B cell (primary cell): ENCODE data around the gene CD300LB. TPM values are rescaled to one million over a fixed set of nuclear protein-coding genes. Genes with fewer than 3 reads are reported as not detected.
"Not testable (repeated sequence)": the region's sequence is repeated elsewhere in the genome, so short reads cannot be mapped to it uniquely, and the experiment has no call there.

ENCODE experiments used
- ATAC-seq: fragments of 200-7000 bp; cut with Tn5 transposase; one replicate; pipeline ENCODE4 v1.10.0; 2021; ENCODE audit warnings: low read depth, mild to moderate bottlenecking, moderate number of reproducible peaks, moderate library complexity
- CTCF ChIA-PET: fragments of 350-600 bp; sonication (Branson Sonifier 250); formaldehyde crosslinking; loops from one replicate; lab custom pipeline; 2021; ENCODE audit warnings: antibody characterized with exemption, inconsistent platforms; lab: Charles Lee
- POLR2A ChIA-PET: fragments of 350-600 bp; sonication (Branson Sonifier 250); formaldehyde crosslinking; loops from one replicate; lab custom pipeline; 2021; ENCODE audit warnings: antibody characterized with exemption; lab: Charles Lee
- DNase-seq: peaks from one replicate; pipeline ENCODE4 v3.0.0; 2013
- H2AFZ ChIP-seq: 2 replicates; pipeline ENCODE4 v1.6.1; 2012; ENCODE audit warnings: mild to moderate bottlenecking, low read depth, low read length; ENCODE audit not compliant: insufficient read depth, poor library complexity, severe bottlenecking
- H3K27ac ChIP-seq, 2 donors: 1 replicate in 1 of 2; 2 replicates in 1 of 2; pipeline ENCODE4 v1.5.1; 2012 to 2013; ENCODE audit warnings: low read length in 2 of 2, mild to moderate bottlenecking in 2 of 2, moderate library complexity in 1 of 2
- H3K27me3 ChIP-seq, 4 experiments: fragments of 200-600 bp in 1 of 4; sonication (generic) in 1 of 4; replicated peaks in 1 of 4; 1 replicate in 2 of 4; 2 replicates in 2 of 4; pipeline versions ENCODE4 v1.6.1 to v1.7.0; 2013 to 2016; ENCODE audit warnings: low read length in 3 of 4, mild to moderate bottlenecking in 2 of 4, mixed read lengths in 1 of 4, moderate library complexity in 1 of 4; ENCODE audit not compliant: insufficient read depth in 4 of 4, control insufficient read depth in 3 of 4; ENCODE audit errors: control extremely low read depth in 1 of 4
- H3K36me3 ChIP-seq, 2 experiments: replicated peaks in 1 of 2; 1 replicate in 1 of 2; 2 replicates in 1 of 2; pipeline versions ENCODE4 v1.6.1 to v1.7.1; 2013; ENCODE audit warnings: low read length in 1 of 2; ENCODE audit not compliant: insufficient read depth in 2 of 2, control insufficient read depth in 1 of 2; ENCODE audit errors: control extremely low read depth in 1 of 2, extremely low read depth in 1 of 2
- H3K4me1 ChIP-seq, 2 donors: fragments of 200-600 bp in 1 of 2; sonication (generic) in 1 of 2; 1 replicate in 1 of 2; 2 replicates in 1 of 2; pipeline versions ENCODE4 v1.5.1 to v1.6.1; 2013 to 2017; ENCODE audit warnings: low read length in 2 of 2; ENCODE audit not compliant: control insufficient read depth in 2 of 2, insufficient read depth in 2 of 2
- H3K4me2 ChIP-seq: replicated peaks from 2 replicates; pipeline ENCODE3; 2012; ENCODE audit warnings: mild to moderate bottlenecking, low read depth, low read length; ENCODE audit not compliant: poor library complexity, severe bottlenecking
- H3K4me3 ChIP-seq, 5 experiments: fragments of 200-600 bp in 1 of 5; sonication (generic) in 1 of 5; 1 replicate in 3 of 5; 2 replicates in 2 of 5; pipeline versions ENCODE4 v1.5.1 to v1.7.0; 2011 to 2016; ENCODE audit warnings: low read length in 4 of 5, mild to moderate bottlenecking in 4 of 5, low read depth in 2 of 5, control low read depth in 1 of 5, moderate library complexity in 1 of 5; ENCODE audit not compliant: insufficient read depth in 1 of 5; ENCODE audit errors: control extremely low read depth in 1 of 5, extremely low read depth in 1 of 5
- H3K79me2 ChIP-seq: fragments of 200-600 bp; sonication (generic); one replicate; pipeline ENCODE4 v1.6.0; 2016; ENCODE audit warnings: low read length; ENCODE audit not compliant: control insufficient read depth, insufficient read depth
- H3K9ac ChIP-seq: fragments of 200-600 bp; sonication (generic); 2 replicates; pipeline ENCODE4 v1.6.1; 2017; ENCODE audit warnings: mild to moderate bottlenecking, low read length, moderate library complexity
- H3K9me3 ChIP-seq, 3 donors: one replicate each; pipeline versions ENCODE4 v1.6.1 to v1.7.1; 2013; ENCODE audit warnings: low read length in 2 of 3; ENCODE audit not compliant: control insufficient read depth in 2 of 3, insufficient read depth in 1 of 3; ENCODE audit errors: control extremely low read depth in 1 of 3
- H4K20me1 ChIP-seq: 2 replicates; pipeline ENCODE4 v1.6.0; 2012; ENCODE audit warnings: mild to moderate bottlenecking, low read length; ENCODE audit not compliant: insufficient read depth, control insufficient read depth, poor library complexity, severe bottlenecking
- H3K27ac Mint-ChIP-seq: one replicate; pipeline ENCODE4 v1.8.0; 2021; ENCODE audit warnings: mixed read lengths
- H3K27me3 Mint-ChIP-seq: one replicate; pipeline ENCODE4 v1.8.0; 2021; ENCODE audit warnings: mixed read lengths
- H3K4me1 Mint-ChIP-seq: one replicate; pipeline ENCODE4 v1.8.0; 2021; ENCODE audit warnings: mixed read lengths
- H3K4me3 Mint-ChIP-seq: one replicate; pipeline ENCODE4 v1.8.0; 2021; ENCODE audit warnings: mixed read lengths
- H3K9me3 Mint-ChIP-seq: one replicate; pipeline ENCODE4 v1.8.0; 2022; ENCODE audit warnings: mixed read lengths; ENCODE audit not compliant: insufficient read depth
- CTCF ChIP-seq: fragments of 200-600 bp; IDR thresholded peaks from one replicate; pipeline ENCODE4 v1.8.0; 2022; ENCODE audit warnings: antibody characterized with exemption, mild to moderate bottlenecking
- EZH2 ChIP-seq: IDR thresholded peaks from 2 replicates; pipeline ENCODE4 v1.6.1; 2012; ENCODE audit warnings: borderline replicate concordance, low read depth, mild to moderate bottlenecking, moderate library complexity, low read length; ENCODE audit not compliant: insufficient read depth, poor library complexity, severe bottlenecking
- WGBS: methylation state at CpG from one replicate; pipeline ENCODE4 v1.1.5; 2013; ENCODE audit warnings: missing lambda C conversion rate; ENCODE audit not compliant: insufficient coverage; 5-methylcytosine and 5-hydroxymethylcytosine counted together
- intact Hi-C: fragments of 100-400 bp; cut with micrococcal nuclease; formaldehyde crosslinking; loops from one replicate; pipeline ENCODE4 v1.10.0; 2022
- polyA plus RNA-seq: library from polyadenylated mRNA; depleted of rRNA; stranded (reverse); fragments of >200 nt; gene quantifications from 2 replicates; pipeline ENCODE4 v1.2.3, GENCODE V29; 2012
- total RNA-seq, 2 donors: library from RNA; stranded (reverse); fragments of 120-200 nt in 1 of 2; gene quantifications; 1 replicate in 1 of 2; 2 replicates in 1 of 2; pipeline versions ENCODE4 v1.2.3 to v1.2.4, GENCODE V29; 2013 to 2022

Gene CD300LB
- total and polyA plus RNA-seq, 2 donors (not counting 1 experiment from before 2014, with no cell fraction given): 0.12 to 0.39 TPM

- CTCF ChIA-PET: interaction anchor here (1.1 kb wide), 1 partner anchor 13 kb away, joined by 3 read pairs; no protein-coding TSS in a partner anchor
- Mint-ChIP-seq H3K9me3 (no peaks in the 10 kb centered on the region), H3K27me3 (peaks cover 23% of the 10 kb centered on the region), H3K27ac (no peak overlapping the region), H3K4me3 (no peak overlapping the region), H3K4me1 (peaks cover 2% of the 10 kb centered on the region)
- Histone ChIP-seq H3K36me3 (no peaks in the 10 kb centered on the region), H3K9me3 (peaks cover 0 to 4% (median 0%) of the 10 kb centered on the region in 3 donors), H3K4me2 (no peak overlapping the region), H3K27ac (no peak overlapping the region), H3K27me3 (peaks cover 0 to 6% (median 1%) of the 10 kb centered on the region in 4 experiments), H3K4me3 (no peak overlapping the region), H4K20me1 (no peaks in the 10 kb centered on the region), H3K79me2 (no peaks in the 10 kb centered on the region), H3K9ac (no peak overlapping the region), H3K4me1 (peaks cover 0 to 5% of the 10 kb centered on the region in 2 donors), H2AFZ (no peak overlapping the region)
- DNase-seq (no peak), ATAC-seq (no peak)
- POLR2A ChIA-PET: no interaction called here
- no peak for TF ChIP-seq CTCF
- no peak for TF ChIP-seq EZH2
- intact Hi-C loops: no loop called here
- 99% methylated on average over 9 of the region's 9 CpGs for WGBS
Measured at GRCh38 chr17:74578979-74579378, 47.7 kb upstream of the CD300LB start.

GRCh38 chr17:74574489-74575142 is 43.3 kb upstream of the CD300LB start:
- WGBS: 74% methylated on average over 5 of the region's 5 CpGs
- H3K4me1 Mint-ChIP-seq: peaks cover 2% of the 10 kb centered on the region
- Histone ChIP-seq H3K36me3 (no peaks in the 10 kb centered on the region), H4K20me1 (no peaks in the 10 kb centered on the region), H3K9ac (no peak overlapping the region), H3K27me3 (peaks cover 0 to 21% (median 6%) of the 10 kb centered on the region in 4 experiments), H2AFZ (no peak overlapping the region), H3K9me3 (no peaks in the 10 kb centered on the region), H3K4me2 (no peak overlapping the region), H3K4me1 (no peaks in the 10 kb centered on the region), H3K27ac (no peak overlapping the region), H3K4me3 (no peak overlapping the region), H3K79me2 (no peaks in the 10 kb centered on the region)
- ATAC-seq (no peak), DNase-seq (no peak)
- intact Hi-C loops: no loop called here
- POLR2A ChIA-PET: interaction anchor here (0.5 kb wide), 1 partner anchor 71 kb away, joined by 4 read pairs; no protein-coding TSS in a partner anchor
- no peak overlapping the region for H3K4me3 Mint-ChIP-seq
- H3K9me3 Mint-ChIP-seq: no peaks in the 10 kb centered on the region
- TF ChIP-seq CTCF (no peak), EZH2 (no peak)
- CTCF ChIA-PET: interaction anchor here (1.6 kb wide), 1 partner anchor 83 kb away, joined by 5 read pairs; no protein-coding TSS in a partner anchor
- peaks cover 39% of the 10 kb centered on the region for H3K27me3 Mint-ChIP-seq
- H3K27ac Mint-ChIP-seq: no peak overlapping the region

- H3K9me3 ChIP-seq, H3K4me1 Mint-ChIP-seq, H3K27ac ChIP-seq, H3K4me3 ChIP-seq, H3K36me3 ChIP-seq, H4K20me1 ChIP-seq, POLR2A ChIA-PET, H3K4me1 ChIP-seq, intact Hi-C loops, H3K4me2 ChIP-seq, ATAC-seq, H3K27ac Mint-ChIP-seq, H3K4me3 Mint-ChIP-seq, H3K79me2 ChIP-seq, H3K9me3 Mint-ChIP-seq, DNase-seq, H2AFZ ChIP-seq, H3K9ac ChIP-seq: not testable (repeated sequence)
- peaks cover 0 to 31% (median 10%) of the 10 kb centered on the region in 4 experiments for H3K27me3 ChIP-seq
- CTCF ChIA-PET: interaction anchor here (1.6 kb wide), 1 partner anchor 84 kb away, joined by 5 read pairs; no protein-coding TSS in a partner anchor
- peaks cover 42% of the 10 kb centered on the region for H3K27me3 Mint-ChIP-seq
Measured at GRCh38 chr17:74573635-74574034, 42.4 kb upstream of the CD300LB start.
